C4-2B (cell line): Measurements from ENCODE around the gene MARK1.

ENCODE experiments used
- ZFX ChIP-seq: fragments of 450-650 bp; IDR thresholded peaks from 2 replicates; pipeline ENCODE4 v1.6.1; 2017
- TF ChIP-seq, protein P1 (sequence below): fragments of 450-650 bp; conservative IDR thresholded peaks from 2 replicates; pipeline ENCODE4 v1.5.1; 2017; ENCODE audit warnings: mild to moderate bottlenecking

DNA sequence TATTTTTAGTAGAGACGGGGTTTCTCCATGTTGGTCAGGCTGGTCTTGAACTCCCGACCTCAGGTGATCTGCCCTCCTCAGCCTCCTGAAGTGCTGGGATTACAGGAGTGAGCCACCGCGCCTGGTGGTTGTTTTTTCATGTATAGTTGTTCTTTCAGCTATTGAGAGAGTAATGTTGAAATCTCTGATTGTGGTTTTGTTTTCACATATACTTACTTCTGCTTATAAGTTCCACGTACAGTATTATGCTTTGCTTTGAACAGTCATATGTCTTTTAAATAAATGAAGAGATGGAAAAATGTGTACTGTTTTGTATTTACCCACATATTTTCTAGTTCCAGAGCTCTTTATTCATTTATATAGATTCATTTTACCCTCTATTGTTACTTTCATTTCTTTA lies 44.5 kb downstream of the MARK1 start:
- TF ChIP-seq, protein P1, sequence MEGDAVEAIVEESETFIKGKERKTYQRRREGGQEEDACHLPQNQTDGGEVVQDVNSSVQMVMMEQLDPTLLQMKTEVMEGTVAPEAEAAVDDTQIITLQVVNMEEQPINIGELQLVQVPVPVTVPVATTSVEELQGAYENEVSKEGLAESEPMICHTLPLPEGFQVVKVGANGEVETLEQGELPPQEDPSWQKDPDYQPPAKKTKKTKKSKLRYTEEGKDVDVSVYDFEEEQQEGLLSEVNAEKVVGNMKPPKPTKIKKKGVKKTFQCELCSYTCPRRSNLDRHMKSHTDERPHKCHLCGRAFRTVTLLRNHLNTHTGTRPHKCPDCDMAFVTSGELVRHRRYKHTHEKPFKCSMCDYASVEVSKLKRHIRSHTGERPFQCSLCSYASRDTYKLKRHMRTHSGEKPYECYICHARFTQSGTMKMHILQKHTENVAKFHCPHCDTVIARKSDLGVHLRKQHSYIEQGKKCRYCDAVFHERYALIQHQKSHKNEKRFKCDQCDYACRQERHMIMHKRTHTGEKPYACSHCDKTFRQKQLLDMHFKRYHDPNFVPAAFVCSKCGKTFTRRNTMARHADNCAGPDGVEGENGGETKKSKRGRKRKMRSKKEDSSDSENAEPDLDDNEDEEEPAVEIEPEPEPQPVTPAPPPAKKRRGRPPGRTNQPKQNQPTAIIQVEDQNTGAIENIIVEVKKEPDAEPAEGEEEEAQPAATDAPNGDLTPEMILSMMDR: no peak
- no peak for TF ChIP-seq ZFX
